NB4 (cell line): ENCODE results near the gene ADRA2C.

Experiments used
- POLR2A ChIP-seq: IDR thresholded peaks from 2 replicates; pipeline ENCODE4 v1.6.1; 2011; ENCODE audit warnings: mild to moderate bottlenecking; ENCODE audit not compliant: insufficient read length; ENCODE audit errors: extremely low read depth
- TF ChIP-seq, protein P1 (sequence below): IDR thresholded peaks from one replicate; pipeline ENCODE4 v1.5.1; 2012; ENCODE audit warnings: low read depth, low read length

DNA sequence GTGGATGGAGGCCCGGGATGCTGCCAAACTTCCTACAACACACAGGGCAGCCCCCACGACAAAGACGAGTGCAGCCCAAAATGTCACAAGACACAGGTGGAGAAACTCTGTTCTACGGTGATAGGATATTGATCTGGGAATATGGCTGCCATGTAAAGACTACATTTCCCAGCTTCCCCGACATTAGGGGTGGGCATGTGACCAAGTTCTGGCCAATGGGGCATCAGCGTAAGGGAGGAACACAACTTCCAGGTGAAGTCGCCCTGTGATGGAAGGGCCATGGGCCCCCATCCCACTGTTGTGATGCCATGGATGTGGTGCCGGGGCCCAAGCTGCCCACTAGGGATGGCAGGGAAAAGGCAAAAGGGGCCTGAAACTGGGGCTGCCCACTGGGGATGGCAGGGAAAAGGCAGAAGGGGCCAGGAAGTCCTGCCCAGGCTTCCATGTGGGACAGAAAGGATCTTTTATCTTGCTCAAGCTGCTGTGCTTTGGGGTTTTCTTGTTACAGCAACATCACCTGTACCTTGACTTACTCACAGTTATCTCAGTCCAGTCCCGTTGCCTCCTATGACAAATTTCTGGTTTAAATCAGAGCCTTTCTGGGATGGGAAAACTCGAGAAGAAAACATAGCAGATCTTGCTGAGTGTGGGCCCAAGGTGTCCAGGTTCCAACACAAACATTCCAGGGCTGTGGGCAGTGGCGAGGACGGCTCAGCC lies 9.7 kb upstream of the ADRA2C start:
- TF ChIP-seq, protein P1, sequence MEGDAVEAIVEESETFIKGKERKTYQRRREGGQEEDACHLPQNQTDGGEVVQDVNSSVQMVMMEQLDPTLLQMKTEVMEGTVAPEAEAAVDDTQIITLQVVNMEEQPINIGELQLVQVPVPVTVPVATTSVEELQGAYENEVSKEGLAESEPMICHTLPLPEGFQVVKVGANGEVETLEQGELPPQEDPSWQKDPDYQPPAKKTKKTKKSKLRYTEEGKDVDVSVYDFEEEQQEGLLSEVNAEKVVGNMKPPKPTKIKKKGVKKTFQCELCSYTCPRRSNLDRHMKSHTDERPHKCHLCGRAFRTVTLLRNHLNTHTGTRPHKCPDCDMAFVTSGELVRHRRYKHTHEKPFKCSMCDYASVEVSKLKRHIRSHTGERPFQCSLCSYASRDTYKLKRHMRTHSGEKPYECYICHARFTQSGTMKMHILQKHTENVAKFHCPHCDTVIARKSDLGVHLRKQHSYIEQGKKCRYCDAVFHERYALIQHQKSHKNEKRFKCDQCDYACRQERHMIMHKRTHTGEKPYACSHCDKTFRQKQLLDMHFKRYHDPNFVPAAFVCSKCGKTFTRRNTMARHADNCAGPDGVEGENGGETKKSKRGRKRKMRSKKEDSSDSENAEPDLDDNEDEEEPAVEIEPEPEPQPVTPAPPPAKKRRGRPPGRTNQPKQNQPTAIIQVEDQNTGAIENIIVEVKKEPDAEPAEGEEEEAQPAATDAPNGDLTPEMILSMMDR, result no peak
- no peak for TF ChIP-seq POLR2A
